ENCODE data around the gene LGALSL. TPM values are rescaled to one million over a fixed set of nuclear protein-coding genes. Genes with fewer than 3 reads are reported as not detected.

The LGALSL gene
- polyA plus RNA-seq, 1 donor (not counting 4 experiments of a cell fraction or from before 2014, with no cell fraction given): 55.4 TPM

GRCh38 chr2:64467096-64467843, 13.3 kb downstream of the LGALSL start:
- Histone ChIP-seq H3K36me3 (ENCODE audit: control insufficient read depth in 2 of 2, extremely low read depth in 1 of 2, insufficient read depth in 2 of 2, low read length in 2 of 2) (no peaks in the 10 kb centered on the region), H3K9me3 (ENCODE audit: control insufficient read depth, low read depth, low read length) (no peaks in the 10 kb centered on the region), H4K20me1 (ENCODE audit: control insufficient read depth, extremely low read depth, insufficient read depth, low read length) (no peaks in the 10 kb centered on the region), H3K9me1 (ENCODE audit: control insufficient read depth, extremely low read depth, insufficient read depth, low read length) (no peaks in the 10 kb centered on the region), H3K4me1 (ENCODE audit: control insufficient read depth, extremely low read depth, insufficient read depth, low read length) (peaks cover 7% of the 10 kb centered on the region), H3K4me2 (ENCODE audit: control insufficient read depth, extremely low read depth, insufficient read depth, low read depth, low read length) (no peak overlapping the region), H3K9ac (ENCODE audit: control insufficient read depth, extremely low read depth, insufficient read depth, low read length) (no peak overlapping the region), H2AFZ (ENCODE audit: control insufficient read depth, low read length) (no peak overlapping the region), H3K79me2 (ENCODE audit: control insufficient read depth, insufficient read depth, low read length) (no peaks in the 10 kb centered on the region), H3K27me3 (ENCODE audit: control insufficient read depth, extremely low read depth, insufficient read depth, low read length) (no peaks in the 10 kb centered on the region), H3K4me3 (ENCODE audit: control insufficient read depth in 2 of 3, extremely low read depth in 1 of 3, insufficient read depth in 2 of 3, low read depth in 1 of 3, low read length in 3 of 3) (no peak overlapping the region), H3K27ac (ENCODE audit: control insufficient read depth, insufficient read depth, low read length) (no peak overlapping the region)
- no peak for DNase-seq (ENCODE audit: low read depth, low spot score)
- FAIRE-seq: no peak
- TF ChIP-seq EZH2 (IDR thresholded peaks at IDR 0.05; ENCODE audit: low read length): no peak
- TF ChIP-seq CTCF (optimal IDR thresholded peaks at IDR 0.05 in 1 of 3, IDR thresholded peaks at IDR 0.05 in 1 of 3, conservative IDR thresholded peaks at IDR 0.05 in 1 of 3; ENCODE audit: extremely low read depth in 1 of 3, insufficient read depth in 2 of 3, low read length in 3 of 3): no peak
- dilution Hi-C loops (cut with MboI; ENCODE audit: extremely low pct_ligation_motif_present, low sequenced_read_pairs): no loop called here

- H3K4me3 ChIP-seq (ENCODE audit: control insufficient read depth in 2 of 3, extremely low read depth in 1 of 3, insufficient read depth in 2 of 3, low read depth in 1 of 3, low read length in 3 of 3): no peak overlapping the region
- no peak overlapping the region for H2AFZ ChIP-seq (ENCODE audit: control insufficient read depth, low read length)
- no peak for FAIRE-seq
- TF ChIP-seq EZH2 (IDR thresholded peaks at IDR 0.05; ENCODE audit: low read length) (no peak), CTCF (optimal IDR thresholded peaks at IDR 0.05 in 1 of 3, IDR thresholded peaks at IDR 0.05 in 1 of 3, conservative IDR thresholded peaks at IDR 0.05 in 1 of 3; ENCODE audit: extremely low read depth in 1 of 3, insufficient read depth in 2 of 3, low read length in 3 of 3) (no peak)
- DNase-seq (ENCODE audit: low read depth, low spot score): no peak
- H3K27ac ChIP-seq (ENCODE audit: control insufficient read depth, insufficient read depth, low read length): no peak overlapping the region
- dilution Hi-C loops (cut with MboI; ENCODE audit: extremely low pct_ligation_motif_present, low sequenced_read_pairs): no loop called here
- no peaks in the 10 kb centered on the region for H3K9me1 ChIP-seq (ENCODE audit: control insufficient read depth, extremely low read depth, insufficient read depth, low read length)
- no peaks in the 10 kb centered on the region for H3K4me1 ChIP-seq (ENCODE audit: control insufficient read depth, extremely low read depth, insufficient read depth, low read length)
- H3K36me3 ChIP-seq (ENCODE audit: control insufficient read depth in 2 of 2, extremely low read depth in 1 of 2, insufficient read depth in 2 of 2, low read length in 2 of 2): no peaks in the 10 kb centered on the region
- H3K9me3 ChIP-seq (ENCODE audit: control insufficient read depth, low read depth, low read length): no peaks in the 10 kb centered on the region
- no peaks in the 10 kb centered on the region for H3K27me3 ChIP-seq (ENCODE audit: control insufficient read depth, extremely low read depth, insufficient read depth, low read length)
- no peak overlapping the region for H3K9ac ChIP-seq (ENCODE audit: control insufficient read depth, extremely low read depth, insufficient read depth, low read length)
- H3K4me2 ChIP-seq (ENCODE audit: control insufficient read depth, extremely low read depth, insufficient read depth, low read depth, low read length): no peak overlapping the region
- H4K20me1 ChIP-seq (ENCODE audit: control insufficient read depth, extremely low read depth, insufficient read depth, low read length): no peaks in the 10 kb centered on the region
- no peaks in the 10 kb centered on the region for H3K79me2 ChIP-seq (ENCODE audit: control insufficient read depth, insufficient read depth, low read length)
These were observed 15.3 kb downstream of the LGALSL start for GRCh38 chr2:64469261-64469660.
